K562 (cell line): ENCODE measurements around the gene ADD2.

Experiments
- AFF4 ChIP-seq: sonication (generic); formaldehyde crosslinking; IDR thresholded peaks from 2 replicates; pipeline ENCODE4 v1.8.0; 2023; ENCODE audit warnings: mild to moderate bottlenecking, missing genetic modification reagents
- BRF1 ChIP-seq: IDR thresholded peaks from 3 replicates; pipeline ENCODE4 v1.6.1; 2011; ENCODE audit warnings: borderline replicate concordance, mild to moderate bottlenecking; ENCODE audit not compliant: insufficient read length; ENCODE audit errors: extremely low read depth
- MAX ChIP-seq: sonication (generic); formaldehyde crosslinking; IDR thresholded peaks from 2 replicates; pipeline ENCODE4 v1.9.0; 2022; ENCODE audit warnings: mild to moderate bottlenecking, missing genetic modification reagents
- SMC3 ChIP-seq: conservative IDR thresholded peaks from 2 replicates; pipeline ENCODE4 v1.6.1; 2011; ENCODE audit warnings: low read depth, low read length, improper control_type of control experiment; ENCODE audit not compliant: insufficient read depth

- no peak for TF ChIP-seq MAX (CRISPR knock-in tag)
- no peak for TF ChIP-seq AFF4 (CRISPR knock-in tag)
- no peak for TF ChIP-seq SMC3
- no peak for TF ChIP-seq BRF1
Measured at GRCh38 chr2:70726947-70727725, 40.9 kb downstream of the ADD2 start.
